H9 (cell line): ENCODE measurements around the gene ANKRD30B. TPM values are rescaled to one million over a fixed set of nuclear protein-coding genes. Genes with fewer than 3 reads are reported as not detected.
"Not testable (repeated sequence)": the region's sequence is repeated elsewhere in the genome, so short reads cannot be mapped to it uniquely, and the experiment has no call there.

Experiments used
- DNase-seq: peaks from one replicate; pipeline ENCODE4 v3.0.0-alpha.2; 2017
- H2AFZ ChIP-seq: one replicate; pipeline ENCODE4 v1.6.1; 2013; ENCODE audit warnings: mild to moderate bottlenecking, low read length, control low read depth, moderate library complexity
- H2AK5ac ChIP-seq: 2 replicates; pipeline ENCODE4 v1.6.1; 2013; ENCODE audit warnings: low read length, control low read depth, mixed read lengths; ENCODE audit not compliant: insufficient read length
- H2BK120ac ChIP-seq: one replicate; pipeline ENCODE4 v1.6.1; 2013; ENCODE audit warnings: low read depth, mild to moderate bottlenecking, low read length, control low read depth, inconsistent platforms; ENCODE audit not compliant: poor library complexity, severe bottlenecking
- H2BK12ac ChIP-seq: 2 replicates; pipeline ENCODE4 v1.6.1; 2013; ENCODE audit warnings: low read length, control low read depth, mixed read lengths, low read depth; ENCODE audit not compliant: insufficient read length
- H2BK15ac ChIP-seq: 2 replicates; pipeline ENCODE4 v1.6.1; 2013; ENCODE audit warnings: low read depth, low read length, control low read depth
- H2BK20ac ChIP-seq: one replicate; pipeline ENCODE4 v1.6.1; 2013; ENCODE audit warnings: low read depth, mild to moderate bottlenecking, low read length, control low read depth, inconsistent platforms; ENCODE audit not compliant: poor library complexity, severe bottlenecking
- H2BK5ac ChIP-seq: 2 replicates; pipeline ENCODE4 v1.6.1; 2013; ENCODE audit warnings: low read length, control low read depth, mixed read lengths; ENCODE audit not compliant: insufficient read length
- H3K14ac ChIP-seq: 2 replicates; pipeline ENCODE4 v1.6.1; 2013; ENCODE audit warnings: low read length, control low read depth; ENCODE audit not compliant: insufficient read depth
- H3K18ac ChIP-seq: 2 replicates; pipeline ENCODE4 v1.6.1; 2013; ENCODE audit warnings: low read depth, mild to moderate bottlenecking, mixed read lengths, low read length, control low read depth; ENCODE audit not compliant: insufficient read length
- H3K23ac ChIP-seq: 2 replicates; pipeline ENCODE4 v1.6.1; 2013; ENCODE audit warnings: low read length, control low read depth, mixed read lengths, low read depth; ENCODE audit not compliant: insufficient read length
- H3K23me2 ChIP-seq: 2 replicates; pipeline ENCODE4 v1.6.1; 2013; ENCODE audit warnings: low read depth, mild to moderate bottlenecking, mixed read lengths, low read length, control low read depth; ENCODE audit not compliant: insufficient read length, poor library complexity, severe bottlenecking
- H3K27ac ChIP-seq: 2 replicates; pipeline ENCODE4 v1.5.1; 2013; ENCODE audit warnings: low read length, control low read depth, mixed read lengths, low read depth; ENCODE audit not compliant: insufficient read length
- H3K27me3 ChIP-seq: 2 replicates; pipeline ENCODE4 v1.6.1; 2013; ENCODE audit warnings: low read length, control low read depth, inconsistent platforms; ENCODE audit not compliant: insufficient read depth
- H3K4ac ChIP-seq: 2 replicates; pipeline ENCODE4 v1.6.1; 2013; ENCODE audit warnings: low read depth, mild to moderate bottlenecking, control low read depth, inconsistent platforms, low read length, moderate library complexity
- H3K4me1 ChIP-seq: 2 replicates; pipeline ENCODE4 v1.6.1; 2013; ENCODE audit warnings: low read length, control low read depth, inconsistent platforms; ENCODE audit not compliant: insufficient read depth
- H3K4me2 ChIP-seq: 2 replicates; pipeline ENCODE4 v1.6.1; 2013; ENCODE audit warnings: low read length, control low read depth, mixed read lengths; ENCODE audit not compliant: insufficient read length, insufficient read depth
- H3K56ac ChIP-seq: 2 replicates; pipeline ENCODE4 v1.6.1; 2013; ENCODE audit warnings: low read depth, mild to moderate bottlenecking, mixed read lengths, low read length, control low read depth; ENCODE audit not compliant: insufficient read length
- H3K79me1 ChIP-seq: 2 replicates; pipeline ENCODE4 v1.6.1; 2013; ENCODE audit warnings: low read depth, mild to moderate bottlenecking, moderate library complexity, low read length, control low read depth, inconsistent platforms; ENCODE audit not compliant: insufficient read depth, poor library complexity, severe bottlenecking
- H3K79me2 ChIP-seq: 2 replicates; pipeline ENCODE4 v1.6.1; 2013; ENCODE audit warnings: low read length, control low read depth, inconsistent platforms; ENCODE audit not compliant: insufficient read depth
- H3K9ac ChIP-seq: 2 replicates; pipeline ENCODE4 v1.6.1; 2013; ENCODE audit warnings: low read length, control low read depth, mixed read lengths; ENCODE audit not compliant: insufficient read length; ENCODE audit errors: extremely low read depth
- H3K9me3 ChIP-seq: one replicate; pipeline ENCODE4 v1.6.1; 2013; ENCODE audit warnings: low read depth, low read length, inconsistent platforms; ENCODE audit not compliant: control insufficient read depth
- H3T11ph ChIP-seq: one replicate; pipeline ENCODE4 v1.6.1; 2013; ENCODE audit warnings: mild to moderate bottlenecking, low read length, control low read depth, inconsistent platforms
- H4K20me1 ChIP-seq: one replicate; pipeline ENCODE4 v1.6.1; 2013; ENCODE audit not compliant: control insufficient read depth, insufficient read length, insufficient read depth
- H4K5ac ChIP-seq: 2 replicates; pipeline ENCODE4 v1.6.1; 2013; ENCODE audit warnings: low read depth, mild to moderate bottlenecking, mixed read lengths, low read length, control low read depth; ENCODE audit not compliant: insufficient read length
- H4K8ac ChIP-seq: replicated peaks from 2 replicates; pipeline ENCODE4 v1.6.1; 2013; ENCODE audit warnings: low read length, control low read depth, mixed read lengths, low read depth; ENCODE audit not compliant: insufficient read length
- H4K91ac ChIP-seq: 2 replicates; pipeline ENCODE4 v1.6.1; 2013; ENCODE audit warnings: low read depth, mild to moderate bottlenecking, moderate library complexity, mixed read lengths, low read length, control low read depth; ENCODE audit not compliant: insufficient read length
- H3K27ac Mint-ChIP-seq, 3 experiments: 2 replicates in 2 of 3; 3 replicates in 1 of 3; pipeline ENCODE4 v1.8.0; 2020 to 2021; ENCODE audit warnings: mixed read lengths in 3 of 3, mild to moderate bottlenecking in 1 of 3, moderate library complexity in 1 of 3
- H3K27me3 Mint-ChIP-seq: 2 replicates; pipeline ENCODE4 v1.8.0; 2021; ENCODE audit warnings: low read depth, mild to moderate bottlenecking, moderate library complexity, mixed read lengths
- H3K36me3 Mint-ChIP-seq, 3 experiments: 2 replicates in 2 of 3; 3 replicates in 1 of 3; pipeline ENCODE4 v1.8.0; 2020 to 2021; ENCODE audit warnings: low read depth in 3 of 3, mixed read lengths in 3 of 3; ENCODE audit not compliant: insufficient read depth in 1 of 3
- H3K4me1 Mint-ChIP-seq, 2 experiments: 2 replicates each; pipeline ENCODE4 v1.8.0; 2020; ENCODE audit warnings: mixed read lengths in 2 of 2
- H3K4me3 Mint-ChIP-seq, 2 experiments: 2 replicates in 1 of 2; 3 replicates in 1 of 2; pipeline ENCODE4 v1.8.0; 2020 to 2021; ENCODE audit warnings: mild to moderate bottlenecking in 2 of 2, mixed read lengths in 2 of 2, moderate library complexity in 1 of 2
- H3K9me3 Mint-ChIP-seq, 2 experiments: 2 replicates in 1 of 2; 3 replicates in 1 of 2; pipeline ENCODE4 v1.8.0; 2020; ENCODE audit warnings: mild to moderate bottlenecking in 2 of 2, mixed read lengths in 2 of 2, moderate library complexity in 1 of 2
- WGBS: extraction: QIAGEN DNeasy Blood & Tissue Kit; methylation state at CpG from one replicate; pipeline ENCODE4 v1.1.7; 2013; ENCODE audit warnings: missing lambda C conversion rate, low lambda C conversion rate, mixed read lengths; ENCODE audit not compliant: insufficient read length; ENCODE audit errors: extremely low coverage; 5-methylcytosine and 5-hydroxymethylcytosine counted together
- total RNA-seq: library from RNA; stranded (reverse); gene quantifications from 2 replicates; pipeline ENCODE4 v1.2.1, GENCODE V29; 2021

ANKRD30B gene
- total RNA-seq, 1 experiment from 2014 or later: not detected

DNA sequence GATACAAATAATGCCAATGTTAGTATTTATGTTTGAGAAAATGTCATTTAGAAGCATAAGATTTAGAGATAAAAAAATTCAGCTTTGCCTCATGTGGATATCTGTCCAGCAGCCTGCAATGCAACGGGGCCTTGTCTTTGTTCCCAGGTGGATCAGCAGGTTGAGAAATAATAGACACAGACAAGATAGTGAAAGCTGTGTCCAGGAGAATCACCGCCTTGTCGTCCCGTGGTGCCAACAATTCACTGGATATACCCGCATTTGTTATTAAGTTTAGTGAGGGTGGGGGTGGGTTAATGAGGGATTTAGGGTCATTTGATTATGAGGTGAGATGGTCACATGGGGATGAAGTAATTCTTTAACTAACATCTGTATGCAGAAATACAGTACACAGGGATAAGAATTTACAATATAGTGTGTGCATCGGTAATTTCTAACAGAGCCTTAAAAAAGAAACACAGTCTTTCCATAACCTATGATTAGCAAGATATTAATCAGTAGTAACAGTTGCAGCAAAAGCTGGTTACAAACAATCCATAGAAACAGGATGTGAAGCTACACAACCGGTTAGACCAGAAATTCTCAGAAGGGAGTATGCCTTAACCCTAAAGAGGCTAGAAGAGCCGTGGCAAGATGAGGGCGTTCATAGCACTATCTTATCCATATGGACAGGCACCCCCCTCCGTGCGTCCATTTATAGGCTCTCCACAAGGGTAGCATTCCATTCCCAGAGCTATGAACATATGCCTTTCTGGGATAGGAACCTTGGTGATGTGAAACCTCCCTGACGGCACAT, 50.2 kb downstream of the ANKRD30B start:
- DNase-seq, H3K18ac ChIP-seq, H3K56ac ChIP-seq, H3K14ac ChIP-seq, H3K9ac ChIP-seq, H3K79me2 ChIP-seq, H4K20me1 ChIP-seq, H3K23me2 ChIP-seq, H3K9me3 ChIP-seq, H2BK5ac ChIP-seq, H3K4me3 Mint-ChIP-seq, H2AFZ ChIP-seq, H2BK12ac ChIP-seq, H3K27me3 Mint-ChIP-seq, H3K27ac Mint-ChIP-seq, H3K36me3 Mint-ChIP-seq, H4K5ac ChIP-seq, H2BK120ac ChIP-seq, H3K4ac ChIP-seq, H3K4me2 ChIP-seq, H3K23ac ChIP-seq, H4K91ac ChIP-seq, H4K8ac ChIP-seq, H3K79me1 ChIP-seq, H3T11ph ChIP-seq, H2AK5ac ChIP-seq, H3K4me1 Mint-ChIP-seq, H2BK15ac ChIP-seq, H2BK20ac ChIP-seq, H3K27me3 ChIP-seq, H3K27ac ChIP-seq, H3K4me1 ChIP-seq: not testable (repeated sequence)
- peaks cover 37 to 38% of the 10 kb centered on the region in 2 experiments for H3K9me3 Mint-ChIP-seq
- WGBS: no CpG with 5 or more reads among the region's 12 CpGs

DNA sequence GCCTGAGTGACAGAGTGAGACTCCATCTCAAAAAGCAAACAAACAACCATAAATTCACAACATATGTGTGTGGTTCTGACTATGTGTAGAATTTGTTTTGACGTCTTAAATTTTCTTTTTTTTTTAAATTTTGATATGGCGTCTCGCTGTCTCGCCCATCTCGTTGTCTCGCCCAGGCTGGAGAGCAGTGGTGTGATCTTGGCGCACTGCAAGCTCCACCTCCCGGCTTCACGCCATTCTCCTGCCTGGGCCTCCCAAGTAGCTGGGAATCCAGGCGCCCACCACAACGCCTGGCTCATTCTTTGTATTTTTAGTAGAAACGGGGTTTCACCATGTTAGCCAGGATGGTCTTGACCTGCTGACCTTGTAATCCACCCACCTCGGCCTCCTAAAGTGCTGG, 63.1 kb downstream of the ANKRD30B start:
- H3K4me1 Mint-ChIP-seq, H3K79me1 ChIP-seq, H2BK15ac ChIP-seq, H2BK5ac ChIP-seq, H4K20me1 ChIP-seq, H3K36me3 Mint-ChIP-seq, H3K9ac ChIP-seq, H3K23ac ChIP-seq, H2BK20ac ChIP-seq, H3K79me2 ChIP-seq, H3K9me3 ChIP-seq, H3T11ph ChIP-seq, H3K18ac ChIP-seq, H3K4me1 ChIP-seq, H3K14ac ChIP-seq, H3K27me3 Mint-ChIP-seq, H3K27ac Mint-ChIP-seq, H2AK5ac ChIP-seq, H4K5ac ChIP-seq, H4K8ac ChIP-seq, H4K91ac ChIP-seq, H3K4ac ChIP-seq, H3K27ac ChIP-seq, DNase-seq, H2BK120ac ChIP-seq, H3K27me3 ChIP-seq, H2BK12ac ChIP-seq, H3K23me2 ChIP-seq, H3K4me3 Mint-ChIP-seq, H3K56ac ChIP-seq, H3K4me2 ChIP-seq, H2AFZ ChIP-seq: not testable (repeated sequence)
- no CpG with 5 or more reads among the region's 13 CpGs for WGBS
- H3K9me3 Mint-ChIP-seq: peaks cover 27 to 30% of the 10 kb centered on the region in 2 experiments
